ENCODE measurements around the gene LIPG.

DNA sequence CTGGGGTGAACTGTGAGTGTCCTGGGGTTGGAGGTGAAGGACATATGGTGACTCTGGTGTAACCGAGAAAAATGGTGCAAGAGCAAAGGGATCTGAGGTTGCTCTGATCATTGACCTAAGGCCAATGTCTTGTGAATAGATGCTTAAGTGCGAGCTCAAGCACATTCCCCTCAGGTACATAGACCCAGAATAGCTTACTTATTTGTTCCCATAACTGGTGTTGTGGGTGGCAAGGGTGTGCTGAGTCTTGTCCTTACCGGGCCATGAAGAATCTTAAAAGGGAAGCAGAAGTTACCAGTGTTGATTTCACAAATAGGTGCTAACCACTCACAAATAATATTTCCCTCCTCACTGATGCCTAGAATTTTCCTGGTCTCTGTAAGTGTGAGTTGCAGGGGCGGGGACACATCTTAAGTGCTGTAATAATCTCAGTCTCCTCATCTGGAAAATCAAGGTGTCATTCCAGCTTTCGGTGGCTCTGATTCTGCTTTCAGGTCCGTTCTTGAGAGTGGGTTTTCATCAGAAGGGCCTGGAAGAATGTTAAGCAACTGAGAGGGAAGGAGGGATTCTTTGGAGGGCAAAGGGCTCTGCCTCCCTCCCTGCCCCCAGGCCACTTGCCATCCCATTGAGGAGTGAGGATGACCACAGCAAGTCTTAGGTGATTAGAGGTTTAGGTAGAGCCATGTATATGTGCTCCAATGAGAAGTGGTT lies 54.9 kb downstream of the LIPG start:
- TF ChIP-seq, protein P1, sequence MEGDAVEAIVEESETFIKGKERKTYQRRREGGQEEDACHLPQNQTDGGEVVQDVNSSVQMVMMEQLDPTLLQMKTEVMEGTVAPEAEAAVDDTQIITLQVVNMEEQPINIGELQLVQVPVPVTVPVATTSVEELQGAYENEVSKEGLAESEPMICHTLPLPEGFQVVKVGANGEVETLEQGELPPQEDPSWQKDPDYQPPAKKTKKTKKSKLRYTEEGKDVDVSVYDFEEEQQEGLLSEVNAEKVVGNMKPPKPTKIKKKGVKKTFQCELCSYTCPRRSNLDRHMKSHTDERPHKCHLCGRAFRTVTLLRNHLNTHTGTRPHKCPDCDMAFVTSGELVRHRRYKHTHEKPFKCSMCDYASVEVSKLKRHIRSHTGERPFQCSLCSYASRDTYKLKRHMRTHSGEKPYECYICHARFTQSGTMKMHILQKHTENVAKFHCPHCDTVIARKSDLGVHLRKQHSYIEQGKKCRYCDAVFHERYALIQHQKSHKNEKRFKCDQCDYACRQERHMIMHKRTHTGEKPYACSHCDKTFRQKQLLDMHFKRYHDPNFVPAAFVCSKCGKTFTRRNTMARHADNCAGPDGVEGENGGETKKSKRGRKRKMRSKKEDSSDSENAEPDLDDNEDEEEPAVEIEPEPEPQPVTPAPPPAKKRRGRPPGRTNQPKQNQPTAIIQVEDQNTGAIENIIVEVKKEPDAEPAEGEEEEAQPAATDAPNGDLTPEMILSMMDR (conservative IDR thresholded peaks at IDR 0.05; ENCODE audit: low read depth, low read length): no peak
- TF ChIP-seq EZH2 (IDR thresholded peaks at IDR 0.05; ENCODE audit: borderline replicate concordance, low read depth, low read length, poor library complexity, severe bottlenecking): no peak
